ENCODE data around the gene DOCK4. TPM values are rescaled to one million over a fixed set of nuclear protein-coding genes. Genes with fewer than 3 reads are reported as not detected.

The DOCK4 gene
- total RNA-seq, 1 experiment from 2014 or later: 3.4 TPM

- intact Hi-C loops (cut with micrococcal nuclease; ENCODE audit: unreplicated experiment): no loop called here
- H3K36me3 Mint-ChIP-seq (ENCODE audit: insufficient read depth, unreplicated experiment): no peaks in the 10 kb centered on the region
- H3K27ac Mint-ChIP-seq (ENCODE audit: unreplicated experiment): no peak overlapping the region
- H3K27me3 Mint-ChIP-seq (ENCODE audit: unreplicated experiment): no peaks in the 10 kb centered on the region
- DNase-seq: no peak
- no peaks in the 10 kb centered on the region for H3K9me3 Mint-ChIP-seq (ENCODE audit: low read depth, unreplicated experiment)
- TF ChIP-seq, protein P1, sequence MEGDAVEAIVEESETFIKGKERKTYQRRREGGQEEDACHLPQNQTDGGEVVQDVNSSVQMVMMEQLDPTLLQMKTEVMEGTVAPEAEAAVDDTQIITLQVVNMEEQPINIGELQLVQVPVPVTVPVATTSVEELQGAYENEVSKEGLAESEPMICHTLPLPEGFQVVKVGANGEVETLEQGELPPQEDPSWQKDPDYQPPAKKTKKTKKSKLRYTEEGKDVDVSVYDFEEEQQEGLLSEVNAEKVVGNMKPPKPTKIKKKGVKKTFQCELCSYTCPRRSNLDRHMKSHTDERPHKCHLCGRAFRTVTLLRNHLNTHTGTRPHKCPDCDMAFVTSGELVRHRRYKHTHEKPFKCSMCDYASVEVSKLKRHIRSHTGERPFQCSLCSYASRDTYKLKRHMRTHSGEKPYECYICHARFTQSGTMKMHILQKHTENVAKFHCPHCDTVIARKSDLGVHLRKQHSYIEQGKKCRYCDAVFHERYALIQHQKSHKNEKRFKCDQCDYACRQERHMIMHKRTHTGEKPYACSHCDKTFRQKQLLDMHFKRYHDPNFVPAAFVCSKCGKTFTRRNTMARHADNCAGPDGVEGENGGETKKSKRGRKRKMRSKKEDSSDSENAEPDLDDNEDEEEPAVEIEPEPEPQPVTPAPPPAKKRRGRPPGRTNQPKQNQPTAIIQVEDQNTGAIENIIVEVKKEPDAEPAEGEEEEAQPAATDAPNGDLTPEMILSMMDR (IDR thresholded peaks at IDR 0.05; ENCODE audit: unreplicated experiment): no peak
- H3K4me1 Mint-ChIP-seq (ENCODE audit: low read depth, unreplicated experiment): no peaks in the 10 kb centered on the region
- H3K4me3 Mint-ChIP-seq (ENCODE audit: low read depth, unreplicated experiment): no peak overlapping the region
- BruUV-seq (replicated peaks): no TSS peak
- CTCF ChIA-PET: no interaction called here
Observed at GRCh38 chr7:112173568-112173905, 32.7 kb downstream of the DOCK4 start.

DNA sequence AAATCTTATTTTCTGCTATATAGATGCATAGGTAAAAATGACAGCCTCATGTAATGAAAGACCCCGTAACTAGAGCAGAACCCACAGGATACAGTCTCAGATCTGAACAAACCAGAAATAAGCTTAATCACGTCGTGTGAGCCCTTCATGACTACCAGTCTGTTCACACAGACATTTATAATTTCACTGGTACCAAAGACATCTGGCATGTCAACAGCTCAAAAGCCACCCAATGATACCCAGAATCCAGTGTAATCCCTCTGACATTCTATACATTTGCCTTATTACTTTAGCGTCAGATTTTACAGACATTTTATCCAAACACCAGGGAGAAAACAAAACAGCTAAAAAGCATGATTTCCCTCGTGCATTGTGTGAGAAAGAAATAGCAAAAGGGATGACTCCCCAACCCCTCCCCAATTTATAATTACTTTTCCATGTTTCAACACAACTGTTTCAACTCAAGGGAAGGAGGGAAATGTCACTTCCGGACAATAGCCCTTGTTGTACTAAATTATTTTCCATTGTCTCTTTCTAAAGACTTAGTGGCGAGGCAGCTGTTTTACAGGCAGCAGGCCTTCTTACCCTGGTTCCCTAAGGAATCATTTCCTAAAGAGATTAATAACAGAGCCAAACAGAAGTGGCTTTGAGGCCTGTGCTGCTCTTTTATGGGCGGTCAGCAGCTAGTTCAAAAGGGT, 33.2 kb downstream of the DOCK4 start:
- Mint-ChIP-seq H3K4me3 (ENCODE audit: low read depth, unreplicated experiment) (no peak overlapping the region), H3K36me3 (ENCODE audit: insufficient read depth, unreplicated experiment) (no peaks in the 10 kb centered on the region), H3K9me3 (ENCODE audit: low read depth, unreplicated experiment) (no peaks in the 10 kb centered on the region), H3K27ac (ENCODE audit: unreplicated experiment) (no peak overlapping the region), H3K4me1 (ENCODE audit: low read depth, unreplicated experiment) (no peaks in the 10 kb centered on the region), H3K27me3 (ENCODE audit: unreplicated experiment) (no peaks in the 10 kb centered on the region)
- no peak for DNase-seq
- CTCF ChIA-PET: no interaction called here
- no TSS peak for BruUV-seq (replicated peaks)
- intact Hi-C loops (cut with micrococcal nuclease; ENCODE audit: unreplicated experiment): no loop called here
- TF ChIP-seq, protein P1 (IDR thresholded peaks at IDR 0.05; ENCODE audit: unreplicated experiment): no peak

DNA sequence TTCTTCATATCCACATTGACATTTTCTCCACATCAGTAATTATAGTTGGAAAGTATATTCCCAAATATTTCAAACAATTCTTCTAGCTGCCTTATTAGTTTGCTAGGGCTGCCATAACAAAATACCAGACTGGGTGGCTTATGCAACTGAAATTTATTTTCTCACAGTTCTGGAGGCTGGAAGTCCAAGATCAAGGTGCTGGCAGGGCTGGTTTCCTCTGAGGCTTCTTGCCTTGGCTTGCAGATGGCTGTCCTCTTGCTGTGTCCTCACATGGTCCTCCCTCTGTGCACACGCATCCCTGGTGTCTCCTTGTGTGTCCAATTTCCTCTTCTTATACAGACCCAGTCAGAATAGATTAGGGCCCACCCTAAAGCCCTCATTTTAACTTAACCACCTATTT, 34.5 kb downstream of the DOCK4 start:
- Mint-ChIP-seq H3K9me3 (ENCODE audit: low read depth, unreplicated experiment) (no peaks in the 10 kb centered on the region), H3K36me3 (ENCODE audit: insufficient read depth, unreplicated experiment) (no peaks in the 10 kb centered on the region), H3K27me3 (ENCODE audit: unreplicated experiment) (no peaks in the 10 kb centered on the region), H3K4me3 (ENCODE audit: low read depth, unreplicated experiment) (no peak overlapping the region), H3K27ac (ENCODE audit: unreplicated experiment) (no peak overlapping the region), H3K4me1 (ENCODE audit: low read depth, unreplicated experiment) (no peaks in the 10 kb centered on the region)
- TF ChIP-seq, protein P1 (IDR thresholded peaks at IDR 0.05; ENCODE audit: unreplicated experiment): no peak
- intact Hi-C loops (cut with micrococcal nuclease; ENCODE audit: unreplicated experiment): no loop called here
- CTCF ChIA-PET: no interaction called here
- no TSS peak for BruUV-seq (replicated peaks)
- DNase-seq: no peak

DNA sequence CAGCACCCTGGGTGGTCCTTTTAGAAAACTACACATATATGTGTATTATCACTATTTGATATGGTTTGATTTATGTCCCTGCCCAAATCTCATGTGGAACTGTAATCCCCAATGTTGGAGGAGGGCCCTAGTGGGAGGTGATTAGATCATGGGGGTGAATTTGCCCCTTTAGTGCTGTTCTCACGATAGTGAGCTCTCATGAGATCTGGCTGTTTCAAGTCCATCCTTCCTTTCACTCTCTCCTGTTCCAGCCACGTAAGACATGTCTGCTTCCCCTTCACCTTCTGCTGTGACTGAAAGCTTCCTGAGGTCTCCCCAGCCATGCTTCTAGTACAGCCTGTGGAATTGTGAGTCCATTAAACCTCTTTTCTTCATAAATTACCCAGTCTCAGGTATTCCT, 37.3 kb downstream of the DOCK4 start:
- TF ChIP-seq, protein P1 (IDR thresholded peaks at IDR 0.05; ENCODE audit: unreplicated experiment): no peak
- Mint-ChIP-seq H3K27me3 (ENCODE audit: unreplicated experiment) (no peaks in the 10 kb centered on the region), H3K4me1 (ENCODE audit: low read depth, unreplicated experiment) (no peaks in the 10 kb centered on the region), H3K4me3 (ENCODE audit: low read depth, unreplicated experiment) (no peak overlapping the region), H3K9me3 (ENCODE audit: low read depth, unreplicated experiment) (no peaks in the 10 kb centered on the region), H3K36me3 (ENCODE audit: insufficient read depth, unreplicated experiment) (no peaks in the 10 kb centered on the region), H3K27ac (ENCODE audit: unreplicated experiment) (no peak overlapping the region)
- BruUV-seq (replicated peaks): no TSS peak
- CTCF ChIA-PET: no interaction called here
- DNase-seq: no peak
- intact Hi-C loops (cut with micrococcal nuclease; ENCODE audit: unreplicated experiment): no loop called here

Measured in Calu3 (cell line).